ENCODE measurements around the gene RSRC1. TPM values are rescaled to one million over a fixed set of nuclear protein-coding genes. Genes with fewer than 3 reads are reported as not detected.

Gene RSRC1
- total and polyA plus RNA-seq, 2 of the 13 experiments (the other 11 are each of a cell fraction or from before 2014, with no cell fraction given) = 4.9 to 63.0 TPM

DNA sequence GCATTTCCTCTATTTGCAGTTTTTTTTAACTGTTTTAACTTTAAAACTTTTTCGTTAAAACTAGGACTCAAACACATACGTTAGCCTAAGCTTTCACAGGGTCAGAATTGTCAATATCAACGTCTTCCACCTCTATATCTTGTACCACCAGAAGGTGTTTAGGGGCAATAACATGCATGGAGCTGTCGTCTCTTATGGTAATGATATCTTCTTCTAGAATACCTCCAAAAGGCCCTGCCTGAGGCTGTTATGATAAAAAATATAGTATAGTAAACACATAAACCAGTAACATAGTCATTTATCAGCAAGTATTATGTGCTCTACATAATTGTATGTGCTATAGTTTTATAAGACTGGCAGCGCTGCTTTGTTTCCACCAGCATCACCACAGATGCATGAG, 384.8 kb downstream of the RSRC1 start:
- no peaks in the 10 kb centered on the region for H3K27me3 ChIP-seq (ENCODE audit: control insufficient read depth in 1 of 2, insufficient read depth in 2 of 2, low read length in 2 of 2)
- no peak overlapping the region for H3K9ac ChIP-seq (ENCODE audit: insufficient read depth, low read depth, low read length)
- ChIA-PET CTCF (ENCODE audit: low intra/inter-chr PET ratio, low total read pairs) (no interaction called here), POLR2A (no interaction called here)
- BruUV-seq (replicated peaks) = no TSS peak
- ATAC-seq (no peak), DNase-seq (ENCODE audit: low spot score) (no peak), FAIRE-seq (no peak)
- H3K4me3 ChIP-seq (replicated peaks in 1 of 3; ENCODE audit: insufficient read depth in 1 of 3, low read depth in 2 of 3, low read length in 3 of 3) = no peak overlapping the region
- H3K9me3 ChIP-seq (ENCODE audit: low read length) = peaks cover 9% of the 10 kb centered on the region
- no peak for TF ChIP-seq ZNF737 (CRISPR knock-in tag; IDR thresholded peaks at IDR 0.05; ENCODE audit: borderline replicate concordance)
- TF ChIP-seq RARA (CRISPR knock-in tag; IDR thresholded peaks at IDR 0.05) = no peak
- TF ChIP-seq RBFOX2 (IDR thresholded peaks at IDR 0.05; ENCODE audit: low read depth, low read length) = no peak
- no peak for TF ChIP-seq HOXA3 (CRISPR knock-in tag; IDR thresholded peaks at IDR 0.05)
- no peak for TF ChIP-seq MZF1 (CRISPR knock-in tag; IDR thresholded peaks at IDR 0.05; ENCODE audit: borderline replicate concordance)
- no peak for TF ChIP-seq ZSCAN29 (CRISPR knock-in tag; conservative IDR thresholded peaks at IDR 0.05)
- TF ChIP-seq ZNF775 (CRISPR knock-in tag; IDR thresholded peaks at IDR 0.05; ENCODE audit: borderline replicate concordance) = no peak
- TF ChIP-seq ZNF451 (CRISPR knock-in tag; IDR thresholded peaks at IDR 0.05) = no peak
- no peak for TF ChIP-seq CREB1 (IDR thresholded peaks at IDR 0.05)
- TF ChIP-seq CREB1 (CRISPR knock-in tag; IDR thresholded peaks at IDR 0.05) = no peak
- no peak for TF ChIP-seq PAWR (CRISPR knock-in tag; IDR thresholded peaks at IDR 0.05; ENCODE audit: borderline replicate concordance)
- TF ChIP-seq NRL (CRISPR knock-in tag; IDR thresholded peaks at IDR 0.05; ENCODE audit: borderline replicate concordance) = no peak
- no peaks in the 10 kb centered on the region for H4K20me1 ChIP-seq (ENCODE audit: insufficient read depth, low read length)
- in situ Hi-C loops (cut with HindIII; ENCODE audit: extremely low pct_ligation_motif_present, low pct_unique_long_range_greater_than_20kb) (no loop called here), intact Hi-C loops (cut with micrococcal nuclease; ENCODE audit: unreplicated experiment) (no loop called here)
- H2AFZ ChIP-seq (ENCODE audit: low read length) = no peak overlapping the region
- H3K27ac ChIP-seq (ENCODE audit: extremely low read length, insufficient read depth, low read length) = no peak overlapping the region
- no peak overlapping the region for H3K4me2 ChIP-seq (ENCODE audit: low read depth, low read length)
- H3K4me1 ChIP-seq (ENCODE audit: insufficient read depth, low read length) = no peaks in the 10 kb centered on the region
- no peaks in the 10 kb centered on the region for H3K36me3 ChIP-seq (replicated peaks in 1 of 2; ENCODE audit: control insufficient read depth in 1 of 2, insufficient read depth in 2 of 2, low read length in 2 of 2)
- H3K79me2 ChIP-seq (ENCODE audit: insufficient read depth, low read length) = no peaks in the 10 kb centered on the region
- 79% methylated on average over 5 of the region's 5 CpGs for WGBS (ENCODE audit: low lambda C conversion rate)

Data from HepG2 (cell line).